K562 (cell line): ENCODE results near the gene CKLF. TPM values are rescaled to one million over a fixed set of nuclear protein-coding genes. Genes with fewer than 3 reads are reported as not detected.

Experiments
- CREBBP ChIP-seq: IDR thresholded peaks from one replicate; pipeline ENCODE4 v1.6.1; 2012; ENCODE audit warnings: low read depth, mild to moderate bottlenecking, control low read depth, inconsistent platforms, low read length
- ELF1 ChIP-seq: fragments of 200-800 bp; sonication (Bioruptor generic); IDR thresholded peaks from 2 replicates; pipeline ENCODE4 v1.6.1; 2016; ENCODE audit warnings: missing genetic modification characterization, missing compliant biosample characterization
- EP400 ChIP-seq: fragments of 450-650 bp; IDR thresholded peaks from 2 replicates; pipeline ENCODE4 v1.6.1; 2017; ENCODE audit warnings: antibody characterized with exemption, mild to moderate bottlenecking, moderate library complexity
- HNRNPH1 ChIP-seq: fragments of 200-400 bp; formaldehyde crosslinking; optimal IDR thresholded peaks from 2 replicates; pipeline ENCODE3; 2017; ENCODE audit warnings: low read depth, mild to moderate bottlenecking, low read length, moderate library complexity
- IRF2 ChIP-seq: sonication (generic); formaldehyde crosslinking; IDR thresholded peaks from 2 replicates; pipeline ENCODE4 v1.8.1; 2022; ENCODE audit warnings: mild to moderate bottlenecking, missing genetic modification reagents
- PHTF2 ChIP-seq: fragments of 250-450 bp; sonication (Bioruptor Pico); IDR thresholded peaks from 2 replicates; pipeline ENCODE4 v1.5.0; 2021; ENCODE audit warnings: mild to moderate bottlenecking
- SMARCB1 ChIP-seq: IDR thresholded peaks from 2 replicates; pipeline ENCODE4 v1.6.1; 2011; ENCODE audit warnings: improper control_type of control experiment, low read depth; ENCODE audit not compliant: insufficient read length
- SRSF7 ChIP-seq: fragments of 200-400 bp; formaldehyde crosslinking; optimal IDR thresholded peaks from 2 replicates; pipeline ENCODE3; 2017; ENCODE audit warnings: mild to moderate bottlenecking, low read depth, low read length
- YY1 ChIP-seq, 3 experiments: IDR thresholded peaks; 2 replicates each; pipeline ENCODE4 v1.6.1; 2011; ENCODE audit warnings: low read length in 2 of 3, mild to moderate bottlenecking in 2 of 3, moderate library complexity in 2 of 3, borderline replicate concordance in 1 of 3, control low read depth in 1 of 3, low read depth in 1 of 3; ENCODE audit not compliant: insufficient read depth in 3 of 3, insufficient replicate concordance in 2 of 3, control insufficient read depth in 1 of 3, insufficient read length in 1 of 3; ENCODE audit errors: extremely low read depth in 1 of 3
- ZNF324 ChIP-seq: fragments of 250-450 bp; sonication (Bioruptor Pico); IDR thresholded peaks from 2 replicates; pipeline ENCODE4 v1.4.0; 2020; ENCODE audit warnings: mild to moderate bottlenecking
- ZNF518B ChIP-seq: fragments of 250-450 bp; sonication (Bioruptor Pico); IDR thresholded peaks from 2 replicates; pipeline ENCODE4 v1.5.0; 2021; ENCODE audit warnings: mild to moderate bottlenecking, moderate library complexity
- ZNF583 ChIP-seq: fragments of 250-450 bp; sonication (Bioruptor Pico); IDR thresholded peaks from 2 replicates; pipeline ENCODE4 v1.4.0; 2020
- polyA plus RNA-seq, 8 experiments: library from polyadenylated mRNA; depleted of rRNA in 4 of 8; stranded (reverse) in 5 of 8; unstranded in 3 of 8; fragments of >200 nt; fragmentation: Nextera tagmentation in 2 of 8; fragmentation: Illumina TruSeq in 1 of 8; extraction: Ambion mirVana in 2 of 8; extraction: Trizol in 1 of 8; gene quantifications; 2 replicates each; pipeline versions ENCODE4 v1.2.1 to v1.2.3, GENCODE V29; 2011 to 2014; ENCODE audit warnings: inconsistent platforms in 1 of 8, missing spikeins in 1 of 8
- total RNA-seq, 7 experiments: library from RNA; depleted of rRNA in 6 of 7; stranded (reverse); fragments of >200 nt in 6 of 7; fragmentation: Illumina TruSeq in 2 of 7; extraction: Trizol in 2 of 7; gene quantifications; 2 replicates each; pipeline versions ENCODE4 v1.2.1 to v1.2.3, GENCODE V29; 2011 to 2021; ENCODE audit warnings: low replicate concordance in 1 of 7
- TF ChIP-seq, protein P1 (sequence below): sonication (generic); formaldehyde crosslinking; IDR thresholded peaks from 2 replicates; pipeline ENCODE4 v1.8.0; 2022; ENCODE audit warnings: mild to moderate bottlenecking, missing genetic modification reagents
- TF ChIP-seq, protein P2 (sequence below): sonication (generic); formaldehyde crosslinking; IDR thresholded peaks from 2 replicates; pipeline ENCODE4 v1.8.1; 2023; ENCODE audit warnings: mild to moderate bottlenecking, missing genetic modification reagents
- TF ChIP-seq, protein P3 (sequence below): fragments of 450-650 bp; IDR thresholded peaks from 2 replicates; pipeline ENCODE4 v1.7.1; 2018; ENCODE audit warnings: mild to moderate bottlenecking, low read depth; ENCODE audit not compliant: partially characterized antibody
- TF ChIP-seq, protein P4 (sequence below): sonication (generic); formaldehyde crosslinking; IDR thresholded peaks from 2 replicates; pipeline ENCODE4 v1.8.1; 2022; ENCODE audit warnings: missing genetic modification reagents

CKLF gene
- total and polyA plus RNA-seq, 9 of the 15 experiments (the other 6 are each of a cell fraction or from before 2014, with no cell fraction given) = 84.8 to 322 (median 118) TPM

- TF ChIP-seq, protein P1, sequence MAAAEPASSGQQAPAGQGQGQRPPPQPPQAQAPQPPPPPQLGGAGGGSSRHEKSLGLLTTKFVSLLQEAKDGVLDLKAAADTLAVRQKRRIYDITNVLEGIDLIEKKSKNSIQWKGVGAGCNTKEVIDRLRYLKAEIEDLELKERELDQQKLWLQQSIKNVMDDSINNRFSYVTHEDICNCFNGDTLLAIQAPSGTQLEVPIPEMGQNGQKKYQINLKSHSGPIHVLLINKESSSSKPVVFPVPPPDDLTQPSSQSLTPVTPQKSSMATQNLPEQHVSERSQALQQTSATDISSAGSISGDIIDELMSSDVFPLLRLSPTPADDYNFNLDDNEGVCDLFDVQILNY = no peak
- TF ChIP-seq ELF1 (tag) (peak; percentile 65; the same call in 1 of the 2 replicates), EP400 (peak; percentile 51; the same call in 1 of the 2 replicates), IRF2 (CRISPR knock-in tag) (no peak), PHTF2 (CRISPR knock-in tag) (no peak), ZNF518B (CRISPR knock-in tag) (no peak), SRSF7 (no peak), CREBBP (no peak), HNRNPH1 (no peak), SMARCB1 (no peak), ZNF324 (CRISPR knock-in tag) (no peak), ZNF583 (CRISPR knock-in tag) (no peak), YY1 (IDR thresholded peaks at IDR 0.05; ENCODE audit: borderline replicate concordance in 1 of 3, control insufficient read depth in 1 of 3, extremely low read depth in 1 of 3, insufficient read depth in 3 of 3, insufficient read length in 1 of 3, insufficient replicate concordance in 2 of 3, low read depth in 1 of 3, low read length in 2 of 3) (peak in 1 of 3 experiments; percentile 29)
- TF ChIP-seq, protein P2, sequence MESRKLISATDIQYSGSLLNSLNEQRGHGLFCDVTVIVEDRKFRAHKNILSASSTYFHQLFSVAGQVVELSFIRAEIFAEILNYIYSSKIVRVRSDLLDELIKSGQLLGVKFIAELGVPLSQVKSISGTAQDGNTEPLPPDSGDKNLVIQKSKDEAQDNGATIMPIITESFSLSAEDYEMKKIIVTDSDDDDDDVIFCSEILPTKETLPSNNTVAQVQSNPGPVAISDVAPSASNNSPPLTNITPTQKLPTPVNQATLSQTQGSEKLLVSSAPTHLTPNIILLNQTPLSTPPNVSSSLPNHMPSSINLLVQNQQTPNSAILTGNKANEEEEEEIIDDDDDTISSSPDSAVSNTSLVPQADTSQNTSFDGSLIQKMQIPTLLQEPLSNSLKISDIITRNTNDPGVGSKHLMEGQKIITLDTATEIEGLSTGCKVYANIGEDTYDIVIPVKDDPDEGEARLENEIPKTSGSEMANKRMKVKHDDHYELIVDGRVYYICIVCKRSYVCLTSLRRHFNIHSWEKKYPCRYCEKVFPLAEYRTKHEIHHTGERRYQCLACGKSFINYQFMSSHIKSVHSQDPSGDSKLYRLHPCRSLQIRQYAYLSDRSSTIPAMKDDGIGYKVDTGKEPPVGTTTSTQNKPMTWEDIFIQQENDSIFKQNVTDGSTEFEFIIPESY = no peak
- TF ChIP-seq, protein P3, sequence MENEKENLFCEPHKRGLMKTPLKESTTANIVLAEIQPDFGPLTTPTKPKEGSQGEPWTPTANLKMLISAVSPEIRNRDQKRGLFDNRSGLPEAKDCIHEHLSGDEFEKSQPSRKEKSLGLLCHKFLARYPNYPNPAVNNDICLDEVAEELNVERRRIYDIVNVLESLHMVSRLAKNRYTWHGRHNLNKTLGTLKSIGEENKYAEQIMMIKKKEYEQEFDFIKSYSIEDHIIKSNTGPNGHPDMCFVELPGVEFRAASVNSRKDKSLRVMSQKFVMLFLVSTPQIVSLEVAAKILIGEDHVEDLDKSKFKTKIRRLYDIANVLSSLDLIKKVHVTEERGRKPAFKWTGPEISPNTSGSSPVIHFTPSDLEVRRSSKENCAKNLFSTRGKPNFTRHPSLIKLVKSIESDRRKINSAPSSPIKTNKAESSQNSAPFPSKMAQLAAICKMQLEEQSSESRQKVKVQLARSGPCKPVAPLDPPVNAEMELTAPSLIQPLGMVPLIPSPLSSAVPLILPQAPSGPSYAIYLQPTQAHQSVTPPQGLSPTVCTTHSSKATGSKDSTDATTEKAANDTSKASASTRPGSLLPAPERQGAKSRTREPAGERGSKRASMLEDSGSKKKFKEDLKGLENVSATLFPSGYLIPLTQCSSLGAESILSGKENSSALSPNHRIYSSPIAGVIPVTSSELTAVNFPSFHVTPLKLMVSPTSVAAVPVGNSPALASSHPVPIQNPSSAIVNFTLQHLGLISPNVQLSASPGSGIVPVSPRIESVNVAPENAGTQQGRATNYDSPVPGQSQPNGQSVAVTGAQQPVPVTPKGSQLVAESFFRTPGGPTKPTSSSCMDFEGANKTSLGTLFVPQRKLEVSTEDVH = no peak
- TF ChIP-seq, protein P4, sequence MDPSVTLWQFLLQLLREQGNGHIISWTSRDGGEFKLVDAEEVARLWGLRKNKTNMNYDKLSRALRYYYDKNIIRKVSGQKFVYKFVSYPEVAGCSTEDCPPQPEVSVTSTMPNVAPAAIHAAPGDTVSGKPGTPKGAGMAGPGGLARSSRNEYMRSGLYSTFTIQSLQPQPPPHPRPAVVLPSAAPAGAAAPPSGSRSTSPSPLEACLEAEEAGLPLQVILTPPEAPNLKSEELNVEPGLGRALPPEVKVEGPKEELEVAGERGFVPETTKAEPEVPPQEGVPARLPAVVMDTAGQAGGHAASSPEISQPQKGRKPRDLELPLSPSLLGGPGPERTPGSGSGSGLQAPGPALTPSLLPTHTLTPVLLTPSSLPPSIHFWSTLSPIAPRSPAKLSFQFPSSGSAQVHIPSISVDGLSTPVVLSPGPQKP (CRISPR knock-in tag) = no peak
Observed at GRCh38 chr16:66604376-66605176, 52.2 kb downstream of the CKLF start, which contains the start of gene CMTM3 (continued).
